Activated CD4-positive, alpha-beta memory T cell treated with anti-CD3 and anti-CD28 coated beads, Interleukin-2, amount 10 ng/mL, durations not matched to agents 7 days and 5 days (primary cell): Measurements from ENCODE around the gene SNX13. TPM values are rescaled to one million over a fixed set of nuclear protein-coding genes. Genes with fewer than 3 reads are reported as not detected.

Experiments
- total RNA-seq, 2 experiments: library from RNA; stranded (reverse); gene quantifications; one replicate each; pipeline ENCODE4 v1.2.3, GENCODE V29; 2021

The SNX13 gene
- total RNA-seq, 2 experiments from 2014 or later: 23.8 to 25.9 TPM

Other genes starting within 250 kb of the SNX13 start
- gene PRPS1L1, start 87.4 kb upstream of the SNX13 start, total RNA-seq: not detected